PFSK-1 (cell line): ENCODE measurements around the gene KIF26B.

Experiments used
- FOXP2 ChIP-seq: optimal IDR thresholded peaks from 2 replicates; pipeline ENCODE3; 2011; ENCODE audit warnings: borderline replicate concordance, control low read depth, inconsistent platforms; ENCODE audit not compliant: insufficient read depth; ENCODE audit errors: extremely low read length, extremely low read depth
- POLR2AphosphoS5 ChIP-seq: IDR thresholded peaks from 2 replicates; pipeline ENCODE4 v1.6.1; 2012; ENCODE audit warnings: low read depth, mild to moderate bottlenecking, control low read depth, low read length, moderate library complexity
- SIN3A ChIP-seq: IDR thresholded peaks from 2 replicates; pipeline ENCODE4 v1.6.1; 2012; ENCODE audit warnings: mild to moderate bottlenecking, low read length, moderate library complexity, borderline replicate concordance; ENCODE audit not compliant: insufficient read depth
- TAF1 ChIP-seq: IDR thresholded peaks from 2 replicates; pipeline ENCODE4 v1.6.1; 2012; ENCODE audit warnings: low read length, control low read depth, borderline replicate concordance; ENCODE audit not compliant: insufficient read depth
- TF ChIP-seq, protein P1 (sequence below), 2 experiments: IDR thresholded peaks; 2 replicates each; pipeline versions ENCODE4 v1.6.1 to v1.8.0; 2011 to 2012; ENCODE audit warnings: low read depth in 2 of 2, low read length in 2 of 2, control low read depth in 1 of 2, inconsistent platforms in 1 of 2, mild to moderate bottlenecking in 1 of 2, moderate library complexity in 1 of 2; ENCODE audit not compliant: insufficient read depth in 1 of 2

Gene KIF26B

DNA sequence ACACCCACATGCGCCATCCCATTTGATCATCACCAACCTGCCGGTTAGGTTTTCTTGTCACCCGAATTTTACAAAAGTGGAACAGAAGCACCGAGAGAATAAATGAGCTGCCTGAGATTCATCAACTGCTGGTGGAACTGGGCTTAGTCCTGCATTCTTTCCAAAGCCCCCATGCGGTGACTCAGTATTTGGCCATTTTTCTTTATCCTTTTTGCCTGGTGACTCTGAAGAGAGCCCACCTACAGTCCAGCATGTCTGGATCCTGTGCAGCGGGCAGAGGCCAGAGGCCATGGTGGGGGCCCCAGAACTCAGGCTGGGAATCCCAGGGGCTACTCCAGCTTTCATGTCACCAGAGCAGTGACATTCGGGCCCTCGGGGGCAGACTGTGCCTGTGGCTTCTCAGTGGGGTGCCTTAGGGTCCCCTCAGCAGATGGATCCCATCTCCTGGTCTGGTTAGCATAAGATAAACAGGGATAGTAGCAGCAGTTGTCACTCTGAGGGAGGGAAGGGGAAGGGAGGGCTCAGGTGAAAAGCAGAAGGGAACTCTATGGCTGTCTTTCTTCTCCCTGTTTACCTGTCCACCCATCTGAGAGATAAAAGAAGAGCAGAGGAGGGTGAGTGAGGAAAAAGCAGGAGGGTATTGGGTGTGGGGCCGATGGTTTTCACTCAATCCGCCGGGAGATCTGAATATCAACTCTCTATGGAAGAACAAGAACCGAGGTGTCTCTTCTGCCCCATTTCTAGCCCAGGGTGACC, 63.2 kb downstream of the KIF26B start:
- TF ChIP-seq, protein P1, sequence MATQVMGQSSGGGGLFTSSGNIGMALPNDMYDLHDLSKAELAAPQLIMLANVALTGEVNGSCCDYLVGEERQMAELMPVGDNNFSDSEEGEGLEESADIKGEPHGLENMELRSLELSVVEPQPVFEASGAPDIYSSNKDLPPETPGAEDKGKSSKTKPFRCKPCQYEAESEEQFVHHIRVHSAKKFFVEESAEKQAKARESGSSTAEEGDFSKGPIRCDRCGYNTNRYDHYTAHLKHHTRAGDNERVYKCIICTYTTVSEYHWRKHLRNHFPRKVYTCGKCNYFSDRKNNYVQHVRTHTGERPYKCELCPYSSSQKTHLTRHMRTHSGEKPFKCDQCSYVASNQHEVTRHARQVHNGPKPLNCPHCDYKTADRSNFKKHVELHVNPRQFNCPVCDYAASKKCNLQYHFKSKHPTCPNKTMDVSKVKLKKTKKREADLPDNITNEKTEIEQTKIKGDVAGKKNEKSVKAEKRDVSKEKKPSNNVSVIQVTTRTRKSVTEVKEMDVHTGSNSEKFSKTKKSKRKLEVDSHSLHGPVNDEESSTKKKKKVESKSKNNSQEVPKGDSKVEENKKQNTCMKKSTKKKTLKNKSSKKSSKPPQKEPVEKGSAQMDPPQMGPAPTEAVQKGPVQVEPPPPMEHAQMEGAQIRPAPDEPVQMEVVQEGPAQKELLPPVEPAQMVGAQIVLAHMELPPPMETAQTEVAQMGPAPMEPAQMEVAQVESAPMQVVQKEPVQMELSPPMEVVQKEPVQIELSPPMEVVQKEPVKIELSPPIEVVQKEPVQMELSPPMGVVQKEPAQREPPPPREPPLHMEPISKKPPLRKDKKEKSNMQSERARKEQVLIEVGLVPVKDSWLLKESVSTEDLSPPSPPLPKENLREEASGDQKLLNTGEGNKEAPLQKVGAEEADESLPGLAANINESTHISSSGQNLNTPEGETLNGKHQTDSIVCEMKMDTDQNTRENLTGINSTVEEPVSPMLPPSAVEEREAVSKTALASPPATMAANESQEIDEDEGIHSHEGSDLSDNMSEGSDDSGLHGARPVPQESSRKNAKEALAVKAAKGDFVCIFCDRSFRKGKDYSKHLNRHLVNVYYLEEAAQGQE (IDR thresholded peaks at IDR 0.05; ENCODE audit: insufficient read depth in 1 of 2, low read depth in 2 of 2, low read length in 2 of 2) = no peak

DNA sequence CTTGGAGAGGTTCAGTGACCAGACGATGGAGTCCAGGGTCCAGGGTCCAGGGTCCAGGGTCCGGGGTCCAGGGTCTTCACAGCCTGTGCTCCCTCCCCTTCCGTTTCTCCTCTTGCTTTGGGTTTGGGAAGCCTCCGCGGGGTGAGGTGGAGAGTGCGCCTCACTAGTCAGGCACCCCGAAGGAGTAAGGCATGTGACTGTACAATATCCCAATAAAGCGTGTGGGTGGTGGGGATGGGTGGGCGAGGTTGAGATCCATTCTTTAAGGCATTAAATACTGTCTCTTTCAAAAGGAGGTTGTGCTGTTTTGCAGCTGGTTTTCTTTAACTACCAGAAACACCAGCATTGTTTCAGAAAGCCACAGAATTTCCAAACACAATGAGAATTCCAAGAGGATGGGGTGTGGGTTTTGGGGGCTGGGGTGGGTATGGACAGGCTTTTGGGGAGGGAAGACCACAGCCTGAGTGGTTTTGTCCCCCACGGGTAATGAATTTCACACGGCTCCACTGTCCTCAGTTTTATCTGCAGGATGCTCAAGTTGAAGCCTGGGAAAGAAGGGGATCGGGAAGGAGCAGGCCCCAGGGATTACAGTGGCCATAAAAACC, 65.7 kb downstream of the KIF26B start:
- TF ChIP-seq FOXP2 = no peak
- TF ChIP-seq SIN3A = no peak
- TF ChIP-seq, protein P1 (IDR thresholded peaks at IDR 0.05; ENCODE audit: insufficient read depth in 1 of 2, low read depth in 2 of 2, low read length in 2 of 2) = no peak
- no peak for TF ChIP-seq TAF1
- no peak for TF ChIP-seq POLR2AphosphoS5

DNA sequence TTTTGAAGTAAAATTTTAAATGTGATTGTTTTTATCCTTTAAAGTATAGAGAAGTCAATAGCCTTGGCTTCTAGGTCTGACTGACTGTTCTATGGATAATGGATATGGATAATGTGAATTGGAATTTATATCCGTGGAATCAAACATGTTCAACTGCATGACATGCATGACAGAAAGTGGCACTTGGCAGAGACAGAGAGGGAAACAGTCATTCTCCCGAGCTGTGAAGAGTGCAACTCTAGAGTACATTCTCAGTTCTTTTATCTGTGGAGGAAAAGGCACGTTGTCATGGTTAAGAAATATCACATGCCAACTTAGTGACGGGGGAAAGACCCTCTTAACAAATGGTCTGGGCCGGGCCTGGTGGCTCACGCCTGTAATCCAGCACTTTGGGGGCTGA, 67.0 kb downstream of the KIF26B start:
- no peak for TF ChIP-seq POLR2AphosphoS5
- TF ChIP-seq FOXP2 = no peak
- TF ChIP-seq, protein P1 (IDR thresholded peaks at IDR 0.05; ENCODE audit: insufficient read depth in 1 of 2, low read depth in 2 of 2, low read length in 2 of 2) = no peak
- no peak for TF ChIP-seq SIN3A
- no peak for TF ChIP-seq TAF1

DNA sequence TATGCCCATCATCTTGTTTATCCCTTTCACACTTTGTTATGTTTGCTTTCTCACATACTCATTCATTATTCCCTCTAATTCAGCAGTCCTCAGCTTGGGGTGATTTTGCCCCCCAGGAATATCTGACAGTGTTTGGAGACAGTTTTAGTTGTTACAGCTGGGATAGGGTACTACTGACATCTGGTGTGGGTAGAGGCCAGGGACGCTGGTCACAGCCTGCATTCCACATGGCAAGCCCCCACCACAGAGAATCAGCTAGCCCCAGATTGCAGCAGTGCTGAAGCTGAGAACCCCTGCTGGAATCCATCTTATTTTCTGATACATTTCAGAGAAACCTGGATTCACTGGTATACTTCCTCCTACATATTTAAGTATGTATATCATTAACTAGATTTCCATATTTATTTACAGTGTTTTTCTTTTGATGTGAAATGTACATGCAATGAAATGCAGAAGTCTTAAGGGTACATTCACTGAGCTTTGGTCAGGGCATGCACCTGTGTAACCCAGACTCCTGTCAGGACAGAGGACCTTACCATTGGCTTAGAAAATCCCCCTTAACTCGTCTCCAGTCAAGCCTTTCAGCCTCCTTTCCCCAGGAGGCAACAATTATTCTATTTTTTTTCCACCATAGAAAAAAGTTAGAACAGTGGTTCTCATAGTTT, 68.3 kb downstream of the KIF26B start:
- no peak for TF ChIP-seq FOXP2
- TF ChIP-seq, protein P1 (IDR thresholded peaks at IDR 0.05; ENCODE audit: insufficient read depth in 1 of 2, low read depth in 2 of 2, low read length in 2 of 2) = no peak
- TF ChIP-seq SIN3A = no peak
- TF ChIP-seq POLR2AphosphoS5 = no peak
- no peak for TF ChIP-seq TAF1
